ENCODE data around the gene GLG1.
"Not testable (repeated sequence)": the region's sequence is repeated elsewhere in the genome, so short reads cannot be mapped to it uniquely, and the experiment has no call there.

- TF ChIP-seq CTCF, POLR2AphosphoS5 (IDR thresholded peaks at IDR 0.05): not testable (repeated sequence)
Measured at GRCh38 chr16:74652883-74653282, 46.0 kb upstream of the GLG1 start.

Measured in breast epithelium (tissue), 3 donors.